ENCODE measurements around the gene SLC25A21. TPM values are rescaled to one million over a fixed set of nuclear protein-coding genes. Genes with fewer than 3 reads are reported as not detected.

SLC25A21 gene
- total RNA-seq, 1 experiment from 2014 or later = 7.1 TPM

DNA sequence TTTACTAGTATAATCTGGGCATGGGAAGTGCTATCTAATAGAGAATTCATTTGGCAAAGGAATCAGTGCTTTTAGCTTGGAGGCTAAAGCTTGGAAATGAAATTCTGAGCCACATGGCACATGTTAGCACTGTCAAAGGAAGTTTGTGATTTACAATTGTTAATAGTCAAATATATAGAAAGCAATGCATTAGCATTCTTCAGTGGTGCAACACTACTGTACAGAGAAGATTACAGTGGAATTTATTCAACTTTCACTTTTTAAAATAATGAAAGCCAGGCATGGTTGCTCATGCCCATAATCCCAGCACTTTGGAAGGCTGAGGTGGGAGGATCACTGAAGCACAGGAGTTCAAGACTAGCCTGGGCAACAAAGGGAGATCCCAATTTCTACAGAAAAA lies 464.8 kb downstream of the SLC25A21 start:
- TF ChIP-seq, protein P1, sequence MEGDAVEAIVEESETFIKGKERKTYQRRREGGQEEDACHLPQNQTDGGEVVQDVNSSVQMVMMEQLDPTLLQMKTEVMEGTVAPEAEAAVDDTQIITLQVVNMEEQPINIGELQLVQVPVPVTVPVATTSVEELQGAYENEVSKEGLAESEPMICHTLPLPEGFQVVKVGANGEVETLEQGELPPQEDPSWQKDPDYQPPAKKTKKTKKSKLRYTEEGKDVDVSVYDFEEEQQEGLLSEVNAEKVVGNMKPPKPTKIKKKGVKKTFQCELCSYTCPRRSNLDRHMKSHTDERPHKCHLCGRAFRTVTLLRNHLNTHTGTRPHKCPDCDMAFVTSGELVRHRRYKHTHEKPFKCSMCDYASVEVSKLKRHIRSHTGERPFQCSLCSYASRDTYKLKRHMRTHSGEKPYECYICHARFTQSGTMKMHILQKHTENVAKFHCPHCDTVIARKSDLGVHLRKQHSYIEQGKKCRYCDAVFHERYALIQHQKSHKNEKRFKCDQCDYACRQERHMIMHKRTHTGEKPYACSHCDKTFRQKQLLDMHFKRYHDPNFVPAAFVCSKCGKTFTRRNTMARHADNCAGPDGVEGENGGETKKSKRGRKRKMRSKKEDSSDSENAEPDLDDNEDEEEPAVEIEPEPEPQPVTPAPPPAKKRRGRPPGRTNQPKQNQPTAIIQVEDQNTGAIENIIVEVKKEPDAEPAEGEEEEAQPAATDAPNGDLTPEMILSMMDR (conservative IDR thresholded peaks at IDR 0.05) = no peak
- Histone ChIP-seq H3K79me1 (ENCODE audit: insufficient read depth, low read depth, low read length, poor library complexity, severe bottlenecking) (no peaks in the 10 kb centered on the region), H2BK120ac (ENCODE audit: low read depth, low read length, poor library complexity, severe bottlenecking) (no peak overlapping the region), H3T11ph (ENCODE audit: low read length) (no peak overlapping the region), H3K14ac (ENCODE audit: insufficient read depth, low read length) (no peak overlapping the region), H3K4me1 (ENCODE audit: insufficient read depth, low read length) (no peaks in the 10 kb centered on the region), H4K91ac (ENCODE audit: insufficient read length, low read depth, low read length) (no peak overlapping the region), H3K9me3 (ENCODE audit: control insufficient read depth, low read depth, low read length) (no peaks in the 10 kb centered on the region), H3K23ac (ENCODE audit: insufficient read length, low read depth, low read length) (no peak overlapping the region), H3K23me2 (ENCODE audit: insufficient read length, low read depth, low read length, poor library complexity, severe bottlenecking) (no peaks in the 10 kb centered on the region), H3K79me2 (ENCODE audit: insufficient read depth, low read length) (no peaks in the 10 kb centered on the region), H2BK12ac (ENCODE audit: insufficient read length, low read depth, low read length) (no peak overlapping the region), H2BK15ac (ENCODE audit: low read depth, low read length) (no peak overlapping the region), H3K9ac (ENCODE audit: extremely low read depth, insufficient read length, low read length) (no peak overlapping the region), H4K20me1 (ENCODE audit: control insufficient read depth, insufficient read depth, insufficient read length) (no peaks in the 10 kb centered on the region), H3K56ac (ENCODE audit: insufficient read length, low read depth, low read length) (no peak overlapping the region), H4K5ac (ENCODE audit: insufficient read length, low read depth, low read length) (no peak overlapping the region), H3K27me3 (ENCODE audit: insufficient read depth, low read length) (no peaks in the 10 kb centered on the region), H2BK5ac (ENCODE audit: insufficient read length, low read length) (no peak overlapping the region), H3K18ac (ENCODE audit: insufficient read length, low read depth, low read length) (no peak overlapping the region), H2AK5ac (ENCODE audit: insufficient read length, low read length) (no peak overlapping the region), H2BK20ac (ENCODE audit: low read depth, low read length, poor library complexity, severe bottlenecking) (no peak overlapping the region), H3K4ac (ENCODE audit: low read depth, low read length) (no peak overlapping the region), H3K27ac (ENCODE audit: insufficient read length, low read depth, low read length) (no peak overlapping the region), H4K8ac (replicated peaks; ENCODE audit: insufficient read length, low read depth, low read length) (no peak overlapping the region), H2AFZ (ENCODE audit: low read length) (no peak overlapping the region), H3K4me2 (ENCODE audit: insufficient read depth, insufficient read length, low read length) (no peak overlapping the region)
- no peaks in the 10 kb centered on the region for H3K4me1 Mint-ChIP-seq
- no peaks in the 10 kb centered on the region for H3K36me3 Mint-ChIP-seq (ENCODE audit: insufficient read depth in 1 of 3, low read depth in 3 of 3)
- no peaks in the 10 kb centered on the region for H3K9me3 Mint-ChIP-seq
- H3K4me3 Mint-ChIP-seq = no peak overlapping the region
- no peak for DNase-seq
- no peak overlapping the region for H3K27ac Mint-ChIP-seq
- H3K27me3 Mint-ChIP-seq (ENCODE audit: low read depth) = no peaks in the 10 kb centered on the region

Measured in H9 (cell line).